H1 (cell line): ENCODE results near the gene ZNF101. TPM values are rescaled to one million over a fixed set of nuclear protein-coding genes. Genes with fewer than 3 reads are reported as not detected.
A peak's percentile ranks its signal among the peaks of the same experiment; 100 is the strongest.

ENCODE experiments used
- CTCF ChIA-PET: fragments of 300-600 bp; sonication (Branson Sonifier 250); formaldehyde crosslinking; loops from one replicate; lab custom pipeline; 2021; ENCODE audit not compliant: partially characterized antibody; lab: Charles Lee
- POLR2A ChIA-PET: fragments of 300-600 bp; sonication (Branson Sonifier 250); formaldehyde crosslinking; loops from one replicate; lab custom pipeline; 2021; ENCODE audit warnings: inconsistent platforms; ENCODE audit not compliant: partially characterized antibody; lab: Charles Lee
- DNase-seq, 2 experiments: peaks; one replicate each; pipeline versions ENCODE4 v3.0.0 to v3.0.0-alpha.2; 2010 to 2022; ENCODE audit warnings: low spot score in 2 of 2, low read depth in 1 of 2, mixed read lengths in 1 of 2
- FAIRE-seq: peaks from 2 replicates; lab custom pipeline; 2011; peaks lifted over from hg19 to GRCh38; lab: Jason Lieb, UNC
- H2AFZ ChIP-seq: 2 replicates; pipeline ENCODE4 v1.8.1; 2012; ENCODE audit warnings: low read length, inconsistent platforms
- H2AK5ac ChIP-seq: 2 replicates; pipeline ENCODE4 v1.6.1; 2013; ENCODE audit warnings: low read depth, low read length
- H2BK120ac ChIP-seq: replicated peaks from 2 replicates; pipeline ENCODE3; 2013; ENCODE audit warnings: low read depth, low read length, inconsistent platforms
- H2BK12ac ChIP-seq: 2 replicates; pipeline ENCODE4 v1.6.1; 2013; ENCODE audit warnings: low read depth, low read length
- H2BK15ac ChIP-seq: 2 replicates; pipeline ENCODE4 v1.6.1; 2013; ENCODE audit warnings: low read length
- H2BK20ac ChIP-seq: 2 replicates; pipeline ENCODE4 v1.6.1; 2013; ENCODE audit warnings: low read length
- H2BK5ac ChIP-seq: 2 replicates; pipeline ENCODE4 v1.6.1; 2013; ENCODE audit warnings: low read depth, low read length
- H3K14ac ChIP-seq: 2 replicates; pipeline ENCODE4 v1.6.1; 2013; ENCODE audit warnings: inconsistent platforms; ENCODE audit not compliant: insufficient read length
- H3K18ac ChIP-seq: 2 replicates; pipeline ENCODE4 v1.6.1; 2013; ENCODE audit warnings: low read length; ENCODE audit errors: extremely low read depth
- H3K23ac ChIP-seq: 2 replicates; pipeline ENCODE4 v1.6.1; 2013; ENCODE audit warnings: inconsistent platforms; ENCODE audit not compliant: insufficient read length
- H3K23me2 ChIP-seq: 2 replicates; pipeline ENCODE4 v1.6.1; 2013; ENCODE audit warnings: low read depth, low read length
- H3K27ac ChIP-seq: 2 replicates; pipeline ENCODE4 v1.6.1; 2011; ENCODE audit warnings: low read depth, low read length, inconsistent platforms
- H3K27me3 ChIP-seq, 4 experiments: replicated peaks in 1 of 4; 1 replicate in 1 of 4; 2 replicates in 3 of 4; pipeline versions ENCODE4 v1.6.1 to v1.8.1; 2011 to 2013; ENCODE audit warnings: low read length in 3 of 4, mild to moderate bottlenecking in 3 of 4, inconsistent platforms in 2 of 4, mixed read lengths in 2 of 4, moderate library complexity in 1 of 4; ENCODE audit not compliant: control insufficient read depth in 3 of 4, insufficient read depth in 3 of 4; ENCODE audit errors: extremely low read depth in 1 of 4
- H3K36me3 ChIP-seq, 4 experiments: 2 replicates each; pipeline versions ENCODE4 v1.6.1 to v1.8.1; 2011 to 2013; ENCODE audit warnings: mild to moderate bottlenecking in 4 of 4, low read length in 3 of 4, moderate library complexity in 2 of 4, control low read depth in 1 of 4, inconsistent platforms in 1 of 4; ENCODE audit not compliant: insufficient read depth in 4 of 4, control insufficient read depth in 2 of 4
- H3K4ac ChIP-seq: replicated peaks from 2 replicates; pipeline ENCODE3; 2013; ENCODE audit warnings: low read length, low read depth, mixed read lengths, inconsistent platforms; ENCODE audit not compliant: insufficient read length
- H3K4me1 ChIP-seq, 4 experiments: replicated peaks in 1 of 4; 1 replicate in 1 of 4; 2 replicates in 3 of 4; pipeline versions ENCODE4 v1.6.1 to v1.8.1; 2011 to 2013; ENCODE audit warnings: low read length in 3 of 4, inconsistent platforms in 2 of 4, mixed read lengths in 1 of 4; ENCODE audit not compliant: insufficient read depth in 4 of 4, control insufficient read depth in 3 of 4
- H3K4me2 ChIP-seq, 2 experiments: 2 replicates each; pipeline versions ENCODE4 v1.6.1 to v1.8.1; 2011 to 2013; ENCODE audit warnings: low read depth in 2 of 2, low read length in 2 of 2, control low read depth in 1 of 2, inconsistent platforms in 1 of 2, mild to moderate bottlenecking in 1 of 2; ENCODE audit not compliant: insufficient read depth in 1 of 2
- H3K4me3 ChIP-seq, 4 experiments: fragments of 200-600, 300-600 bp in 1 of 4; sonication (generic), shearing (Covaris generic), sonication (Bioruptor Twin) in 1 of 4; 2 replicates each; pipeline versions ENCODE4 v1.5.1 to v1.8.1; 2011 to 2016; ENCODE audit warnings: low read length in 4 of 4, low read depth in 3 of 4, control low read depth in 2 of 4, inconsistent platforms in 2 of 4, mild to moderate bottlenecking in 2 of 4, mixed read lengths in 1 of 4, moderate library complexity in 1 of 4; ENCODE audit not compliant: insufficient read depth in 2 of 4; ENCODE audit errors: extremely low read depth in 1 of 4
- H3K56ac ChIP-seq: replicated peaks from 2 replicates; pipeline ENCODE3; 2013; ENCODE audit warnings: low read depth, mild to moderate bottlenecking, mixed read lengths, low read length, inconsistent platforms; ENCODE audit not compliant: insufficient read length
- H3K79me1 ChIP-seq: 2 replicates; pipeline ENCODE4 v1.6.1; 2013; ENCODE audit warnings: low read depth, low read length, control low read depth
- H3K79me2 ChIP-seq, 2 experiments: 2 replicates each; pipeline versions ENCODE4 v1.6.1 to v1.8.1; 2012 to 2013; ENCODE audit warnings: low read length in 2 of 2, mild to moderate bottlenecking in 2 of 2, inconsistent platforms in 1 of 2; ENCODE audit not compliant: insufficient read depth in 2 of 2, control insufficient read depth in 1 of 2
- H3K9ac ChIP-seq, 4 experiments: replicated peaks in 1 of 4; 1 replicate in 1 of 4; 2 replicates in 3 of 4; pipeline versions ENCODE4 v1.6.1 to v1.8.1; 2011 to 2013; ENCODE audit warnings: low read depth in 3 of 4, low read length in 3 of 4, control low read depth in 2 of 4, mild to moderate bottlenecking in 2 of 4, moderate library complexity in 2 of 4, inconsistent platforms in 1 of 4; ENCODE audit errors: extremely low read depth in 1 of 4
- H3K9me3 ChIP-seq, 2 experiments: 2 replicates each; pipeline versions ENCODE4 v1.6.1 to v1.8.1; 2012 to 2013; ENCODE audit warnings: mild to moderate bottlenecking in 2 of 2, moderate library complexity in 2 of 2, control low read depth in 1 of 2, inconsistent platforms in 1 of 2, low read depth in 1 of 2, low read length in 1 of 2, mixed read lengths in 1 of 2; ENCODE audit not compliant: insufficient read depth in 2 of 2
- H4K20me1 ChIP-seq, 2 experiments: replicated peaks in 1 of 2; 2 replicates each; pipeline versions ENCODE3 to v1.8.1; 2011 to 2013; ENCODE audit warnings: inconsistent platforms in 2 of 2, low read length in 2 of 2, mild to moderate bottlenecking in 1 of 2; ENCODE audit not compliant: insufficient read depth in 2 of 2, control insufficient read depth in 1 of 2
- H4K5ac ChIP-seq: 2 replicates; pipeline ENCODE4 v1.6.1; 2013; ENCODE audit warnings: low read length, low read depth, mixed read lengths, inconsistent platforms; ENCODE audit not compliant: insufficient read length
- H4K8ac ChIP-seq: 2 replicates; pipeline ENCODE4 v1.8.0; 2013; ENCODE audit warnings: mild to moderate bottlenecking, moderate library complexity, low read length, inconsistent platforms; ENCODE audit not compliant: insufficient read depth; ENCODE audit errors: extremely low read depth
- H4K91ac ChIP-seq: replicated peaks from 2 replicates; pipeline ENCODE3; 2013; ENCODE audit warnings: low read length, mixed read lengths, inconsistent platforms; ENCODE audit not compliant: insufficient read length
- CHD1 ChIP-seq: IDR thresholded peaks from 2 replicates; pipeline ENCODE4 v1.6.1; 2012; ENCODE audit warnings: low read depth, low read length, improper control_type of control experiment
- JUND ChIP-seq: IDR thresholded peaks from 2 replicates; pipeline ENCODE4 v1.6.1; 2011; ENCODE audit warnings: mild to moderate bottlenecking, improper control_type of control experiment, low read length
- SIX5 ChIP-seq: IDR thresholded peaks from 2 replicates; pipeline ENCODE4 v1.6.1; 2011; ENCODE audit warnings: mild to moderate bottlenecking, low read depth, low read length
- WGBS, 2 experiments: shearing (Covaris generic) in 1 of 2; methylation state at CpG; one replicate each; pipeline versions ENCODE4 v1.1.6 to v1.1.7; 2013 to 2015; ENCODE audit warnings: low lambda C conversion rate in 2 of 2, mixed read lengths in 2 of 2, inconsistent platforms in 1 of 2, low coverage in 1 of 2, missing lambda C conversion rate in 1 of 2; ENCODE audit not compliant: insufficient replicate concordance in 2 of 2, insufficient coverage in 1 of 2, insufficient read length in 1 of 2; ENCODE audit errors: extremely low coverage in 1 of 2, missing lambda C conversion rate in 1 of 2; 5-methylcytosine and 5-hydroxymethylcytosine counted together
- polyA plus RNA-seq, 7 experiments: library from polyadenylated mRNA; depleted of rRNA in 3 of 7; stranded (reverse) in 5 of 7; unstranded in 2 of 7; fragments of >200 nt in 5 of 7; fragments of 200-250 nt in 2 of 7; gene quantifications; 1 replicate in 5 of 7; 2 replicates in 1 of 7; 4 replicates in 1 of 7; pipeline versions ENCODE4 v1.2.1 to v1.2.3, GENCODE V29; 2011 to 2013; ENCODE audit warnings: missing spikeins in 2 of 7, mixed read lengths in 2 of 7
- total RNA-seq: library from RNA; stranded (reverse); fragmentation: NEBNext Ultra II Directional; extraction: Animal tissue kit (Norgen Biotek cat#: 25700); gene quantifications from 2 replicates; pipeline ENCODE4 v1.2.1, GENCODE V29; 2021

The ZNF101 gene
- total and polyA plus RNA-seq, 2 of the 8 experiments (the other 6 are each of a cell fraction or from before 2014, with no cell fraction given) = 13.0 to 50.9 TPM

DNA sequence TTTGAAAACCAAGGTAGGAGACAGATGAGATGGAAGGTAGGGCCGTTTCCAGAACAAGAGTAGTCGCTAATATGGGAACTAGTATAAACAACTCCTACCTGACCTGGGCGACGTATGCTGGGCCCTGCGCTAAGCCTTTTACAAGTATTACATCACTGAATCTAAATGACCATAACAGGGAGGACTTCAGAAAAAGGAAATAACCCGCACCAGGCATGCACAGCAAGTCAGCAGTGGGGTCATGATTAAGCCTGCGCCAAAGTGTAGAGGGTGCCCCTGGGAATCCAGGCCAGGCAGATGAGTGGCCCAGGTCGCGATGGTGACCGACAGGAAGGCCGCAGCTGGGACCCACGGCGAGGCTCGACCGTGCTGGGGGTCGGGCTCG is 5.8 kb upstream of the ZNF101 start:
- TF ChIP-seq CHD1 (no peak), JUND (no peak), SIX5 (no peak)
- Histone ChIP-seq H3K9ac (peak overlapping the region; percentile 78 to 93 (median 92)), H4K91ac (peak overlapping the region; percentile 79), H3K18ac (peak overlapping the region; percentile 64), H2BK12ac (no peak overlapping the region), H3K4ac (peak overlapping the region; percentile 80), H3K79me1 (peaks cover 16% of the 10 kb centered on the region), H2AK5ac (no peak overlapping the region), H4K8ac (peak overlapping the region; percentile 96), H2BK20ac (no peak overlapping the region), H3K23me2 (no peaks in the 10 kb centered on the region), H3K4me3 (peak overlapping the region; percentile 77 to 97 (median 90)), H2BK5ac (peak overlapping the region; percentile 85; the same call in 1 of the 2 replicates), H3K36me3 (peaks cover 8 to 19% (median 12%) of the 10 kb centered on the region in 4 experiments), H2BK15ac (no peak overlapping the region), H3K56ac (peak overlapping the region; percentile 54), H3K79me2 (peaks cover 21 to 30% of the 10 kb centered on the region in 2 experiments), H4K20me1 (peaks cover 6 to 18% of the 10 kb centered on the region in 2 experiments), H3K14ac (no peak overlapping the region), H2BK120ac (no peak overlapping the region), H3K27ac (peak overlapping the region; percentile 91; the same call in 1 of the 2 replicates), H3K27me3 (no peaks in the 10 kb centered on the region), H3K23ac (no peak overlapping the region), H3K4me1 (peaks cover 3 to 13% (median 6%) of the 10 kb centered on the region in 4 experiments; a peak in 5 of 7 replicates), H2AFZ (0 out of 2 replicates have a peak overlapping the region, but pooled peaks have one; percentile 15), H3K4me2 (peak overlapping the region; percentile 72 to 95), H3K9me3 (no peaks in the 10 kb centered on the region), H4K5ac (no peak overlapping the region)
- DNase-seq (no peak), FAIRE-seq (no peak)
- 16% methylated on average over 17 of the region's 17 CpGs; no CpG with 5 or more reads in 1 of the 2 experiments for WGBS, 2 experiments
- ChIA-PET CTCF (interaction anchor here (2.4 kb wide), 1 partner anchor 11 kb away, joined by 9 read pairs; no protein-coding TSS in a partner anchor), POLR2A (interaction anchor here (0.6 to 2.4 kb wide), 9 partner anchors 10 to 238 kb away, joined by 3 to 20 read pairs (median 6); partner anchors contain the start of genes ZNF506 and ZNF93)
